ENCODE results near the gene L3MBTL4.

Gene L3MBTL4

DNA sequence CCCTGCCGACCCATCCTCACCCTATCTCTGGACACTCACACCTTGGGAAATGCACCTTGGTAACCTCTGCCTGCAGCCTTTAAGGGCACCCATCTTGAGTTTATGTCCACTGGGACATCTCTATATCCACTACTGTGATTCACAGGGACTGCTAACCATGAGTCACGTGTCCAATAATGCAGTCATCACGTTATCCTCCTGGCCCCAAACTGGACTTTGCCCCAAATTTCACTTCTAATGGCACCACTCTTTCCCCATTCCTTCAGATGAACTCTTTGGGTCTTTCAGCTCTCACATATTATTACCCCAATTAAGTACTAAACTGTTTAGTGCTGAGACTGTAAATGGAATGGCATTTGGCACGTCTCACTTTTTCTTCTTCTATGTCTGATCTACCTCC, 448.2 kb downstream of the L3MBTL4 start:
- Histone ChIP-seq H3K18ac (ENCODE audit: low read length) (no peak overlapping the region), H3K4me3 (ENCODE audit: low read length) (no peak overlapping the region), H3K9ac (ENCODE audit: low read length) (no peak overlapping the region), H2AK5ac (ENCODE audit: low read length) (no peak overlapping the region), H2BK120ac (ENCODE audit: low read depth, low read length) (no peak overlapping the region), H3K23ac (ENCODE audit: low read length) (no peak overlapping the region), H4K5ac (ENCODE audit: low read length) (no peak overlapping the region), H3K4ac (ENCODE audit: low read depth, low read length) (no peak overlapping the region), H2BK5ac (ENCODE audit: low read length) (no peak overlapping the region), H3K36me3 (ENCODE audit: control insufficient read depth, insufficient read depth, low read length) (no peaks in the 10 kb centered on the region), H3K27ac (ENCODE audit: low read depth, low read length) (no peak overlapping the region), H3K4me2 (ENCODE audit: low read length) (no peak overlapping the region), H3K56ac (ENCODE audit: low read length) (no peak overlapping the region), H3K79me2 (ENCODE audit: control insufficient read depth, insufficient read depth, low read length) (no peaks in the 10 kb centered on the region), H3K27me3 (ENCODE audit: insufficient read depth, low read length, poor library complexity) (no peaks in the 10 kb centered on the region), H3K4me1 (ENCODE audit: control insufficient read depth, low read depth, low read length) (peaks cover 2% of the 10 kb centered on the region), H2BK15ac (replicated peaks; ENCODE audit: low read depth) (no peak overlapping the region), H4K8ac (ENCODE audit: low read depth, low read length) (no peak overlapping the region), H3K79me1 (ENCODE audit: low read length) (no peaks in the 10 kb centered on the region)
- DNase-seq, result no peak
- no CpG with 5 or more reads among the region's 4 CpGs for WGBS (ENCODE audit: extremely low coverage, insufficient coverage, low lambda C conversion rate)

DNA sequence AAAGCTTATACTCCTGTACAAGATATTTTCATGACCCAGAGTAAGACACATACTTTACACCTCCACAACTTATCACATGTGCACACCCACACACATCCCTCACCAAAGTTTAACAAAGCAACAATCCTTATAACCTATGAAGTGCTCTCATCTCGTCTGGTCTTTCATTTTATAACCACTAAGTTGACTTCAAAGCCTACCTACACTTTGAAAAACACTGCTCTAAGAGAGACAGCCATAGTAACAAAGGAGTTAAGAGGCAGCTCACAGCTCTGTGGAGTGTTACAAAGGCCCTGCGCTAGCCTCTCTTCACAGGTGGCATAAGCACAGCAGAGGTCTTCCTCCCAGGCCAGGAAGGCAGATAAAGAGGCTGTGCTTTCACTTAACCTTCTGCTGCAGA, 449.7 kb downstream of the L3MBTL4 start:
- Histone ChIP-seq H3K9ac (ENCODE audit: low read length) (no peak overlapping the region), H4K8ac (ENCODE audit: low read depth, low read length) (no peak overlapping the region), H3K4me1 (ENCODE audit: control insufficient read depth, low read depth, low read length) (peaks cover under 1% of the 10 kb centered on the region), H3K79me2 (ENCODE audit: control insufficient read depth, insufficient read depth, low read length) (no peaks in the 10 kb centered on the region), H3K79me1 (ENCODE audit: low read length) (no peaks in the 10 kb centered on the region), H2BK5ac (ENCODE audit: low read length) (no peak overlapping the region), H4K5ac (ENCODE audit: low read length) (no peak overlapping the region), H3K4ac (ENCODE audit: low read depth, low read length) (no peak overlapping the region), H3K56ac (ENCODE audit: low read length) (no peak overlapping the region), H3K4me2 (ENCODE audit: low read length) (no peak overlapping the region), H3K4me3 (ENCODE audit: low read length) (no peak overlapping the region), H3K27me3 (ENCODE audit: insufficient read depth, low read length, poor library complexity) (no peaks in the 10 kb centered on the region), H2BK120ac (ENCODE audit: low read depth, low read length) (no peak overlapping the region), H3K36me3 (ENCODE audit: control insufficient read depth, insufficient read depth, low read length) (no peaks in the 10 kb centered on the region), H3K23ac (ENCODE audit: low read length) (no peak overlapping the region), H3K27ac (ENCODE audit: low read depth, low read length) (no peak overlapping the region), H2BK15ac (replicated peaks; ENCODE audit: low read depth) (no peak overlapping the region), H3K18ac (ENCODE audit: low read length) (no peak overlapping the region), H2AK5ac (ENCODE audit: low read length) (no peak overlapping the region)
- peak; percentile 29 for DNase-seq
- no CpG with 5 or more reads among the region's 2 CpGs for WGBS (ENCODE audit: extremely low coverage, insufficient coverage, low lambda C conversion rate)

DNA sequence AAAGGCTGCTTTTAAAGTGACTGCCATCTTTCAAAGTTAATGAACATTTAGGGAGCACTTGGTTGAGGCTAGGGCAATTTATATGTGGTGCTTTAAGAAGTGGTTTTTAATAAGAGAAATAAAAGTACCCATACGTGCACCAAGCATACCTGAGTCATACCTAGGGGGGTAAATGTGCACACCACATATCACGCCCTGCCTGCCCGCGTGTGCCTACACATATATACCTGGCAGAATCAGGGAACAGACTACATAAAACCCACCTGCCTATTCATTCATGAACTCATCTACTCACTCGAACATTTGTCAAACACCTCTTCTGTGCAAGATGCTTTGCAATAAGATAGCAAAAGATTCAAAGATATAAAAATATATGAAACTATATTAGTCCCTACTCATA, 450.1 kb downstream of the L3MBTL4 start:
- Histone ChIP-seq H3K18ac (ENCODE audit: low read length) (no peak overlapping the region), H3K27ac (ENCODE audit: low read depth, low read length) (no peak overlapping the region), H3K23ac (ENCODE audit: low read length) (no peak overlapping the region), H3K56ac (ENCODE audit: low read length) (no peak overlapping the region), H4K8ac (ENCODE audit: low read depth, low read length) (no peak overlapping the region), H3K27me3 (ENCODE audit: insufficient read depth, low read length, poor library complexity) (no peaks in the 10 kb centered on the region), H3K79me1 (ENCODE audit: low read length) (no peaks in the 10 kb centered on the region), H2BK120ac (ENCODE audit: low read depth, low read length) (no peak overlapping the region), H3K36me3 (ENCODE audit: control insufficient read depth, insufficient read depth, low read length) (no peaks in the 10 kb centered on the region), H3K79me2 (ENCODE audit: control insufficient read depth, insufficient read depth, low read length) (no peaks in the 10 kb centered on the region), H4K5ac (ENCODE audit: low read length) (no peak overlapping the region), H3K9ac (ENCODE audit: low read length) (no peak overlapping the region), H3K4me2 (ENCODE audit: low read length) (no peak overlapping the region), H3K4ac (ENCODE audit: low read depth, low read length) (no peak overlapping the region), H2BK15ac (replicated peaks; ENCODE audit: low read depth) (no peak overlapping the region), H2AK5ac (ENCODE audit: low read length) (no peak overlapping the region), H2BK5ac (ENCODE audit: low read length) (no peak overlapping the region), H3K4me3 (ENCODE audit: low read length) (no peak overlapping the region), H3K4me1 (ENCODE audit: control insufficient read depth, low read depth, low read length) (no peaks in the 10 kb centered on the region)
- WGBS (ENCODE audit: extremely low coverage, insufficient coverage, low lambda C conversion rate), result no CpG with 5 or more reads among the region's 5 CpGs
- DNase-seq, result no peak

DNA sequence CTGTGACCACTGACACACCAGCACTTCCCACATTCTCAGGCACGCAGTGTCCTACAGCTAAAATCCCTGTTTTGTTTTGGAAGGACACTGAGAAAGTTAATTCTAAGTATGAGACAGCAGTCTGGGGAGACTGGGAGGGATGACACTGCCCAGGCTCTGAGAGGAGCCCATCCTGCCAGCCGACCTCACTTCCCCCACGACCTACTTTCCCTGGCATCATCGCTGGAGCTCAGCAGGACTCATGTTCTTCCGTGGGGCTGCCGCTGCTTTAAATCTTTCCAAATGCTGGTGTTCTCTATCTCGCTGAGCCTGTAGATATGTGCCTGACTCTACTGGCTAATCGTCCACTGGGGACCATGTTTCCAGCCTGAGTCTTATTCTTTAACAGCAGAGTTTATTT, 450.6 kb downstream of the L3MBTL4 start:
- Histone ChIP-seq H3K18ac (ENCODE audit: low read length) (no peak overlapping the region), H2BK120ac (ENCODE audit: low read depth, low read length) (no peak overlapping the region), H4K8ac (ENCODE audit: low read depth, low read length) (no peak overlapping the region), H3K23ac (ENCODE audit: low read length) (no peak overlapping the region), H3K79me1 (ENCODE audit: low read length) (no peaks in the 10 kb centered on the region), H3K9ac (ENCODE audit: low read length) (no peak overlapping the region), H3K79me2 (ENCODE audit: control insufficient read depth, insufficient read depth, low read length) (no peaks in the 10 kb centered on the region), H3K4me3 (ENCODE audit: low read length) (no peak overlapping the region), H2BK5ac (ENCODE audit: low read length) (no peak overlapping the region), H4K5ac (ENCODE audit: low read length) (no peak overlapping the region), H3K27me3 (ENCODE audit: insufficient read depth, low read length, poor library complexity) (no peaks in the 10 kb centered on the region), H3K27ac (ENCODE audit: low read depth, low read length) (no peak overlapping the region), H2BK15ac (replicated peaks; ENCODE audit: low read depth) (no peak overlapping the region), H3K4me2 (ENCODE audit: low read length) (no peak overlapping the region), H3K56ac (ENCODE audit: low read length) (no peak overlapping the region), H2AK5ac (ENCODE audit: low read length) (no peak overlapping the region), H3K4me1 (ENCODE audit: control insufficient read depth, low read depth, low read length) (no peaks in the 10 kb centered on the region), H3K4ac (ENCODE audit: low read depth, low read length) (no peak overlapping the region), H3K36me3 (ENCODE audit: control insufficient read depth, insufficient read depth, low read length) (no peaks in the 10 kb centered on the region)
- no peak for DNase-seq
- WGBS (ENCODE audit: extremely low coverage, insufficient coverage, low lambda C conversion rate), result no CpG with 5 or more reads among the region's 8 CpGs

DNA sequence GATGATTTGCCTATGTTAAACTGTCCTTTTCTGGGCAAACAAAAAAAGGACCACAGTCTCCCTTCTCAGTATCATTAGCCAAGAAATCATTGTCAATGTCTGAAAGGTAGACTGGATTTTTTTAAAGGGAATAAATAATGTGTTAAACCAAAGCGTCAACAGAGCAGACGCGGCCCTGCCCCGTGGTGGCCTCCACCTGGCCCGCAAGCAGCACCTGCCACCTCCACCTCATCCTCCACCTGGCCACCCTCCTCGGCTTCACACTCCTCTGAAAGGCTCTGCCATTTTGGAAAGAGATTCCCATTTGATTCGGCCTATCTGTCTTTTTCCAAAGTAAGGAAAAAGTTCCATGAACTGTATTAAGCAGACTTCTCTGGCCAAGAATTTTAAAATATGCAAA, 451.4 kb downstream of the L3MBTL4 start:
- H2BK120ac ChIP-seq (ENCODE audit: low read depth, low read length), result no peak overlapping the region
- H3K9ac ChIP-seq (ENCODE audit: low read length), result no peak overlapping the region
- no peaks in the 10 kb centered on the region for H3K4me1 ChIP-seq (ENCODE audit: control insufficient read depth, low read depth, low read length)
- no peak overlapping the region for H4K8ac ChIP-seq (ENCODE audit: low read depth, low read length)
- no peaks in the 10 kb centered on the region for H3K79me1 ChIP-seq (ENCODE audit: low read length)
- H3K23ac ChIP-seq (ENCODE audit: low read length), result no peak overlapping the region
- no peaks in the 10 kb centered on the region for H3K79me2 ChIP-seq (ENCODE audit: control insufficient read depth, insufficient read depth, low read length)
- no peak overlapping the region for H3K18ac ChIP-seq (ENCODE audit: low read length)
- no peak overlapping the region for H3K4me3 ChIP-seq (ENCODE audit: low read length)
- H3K27ac ChIP-seq (ENCODE audit: low read depth, low read length), result no peak overlapping the region
- no peak overlapping the region for H2BK5ac ChIP-seq (ENCODE audit: low read length)
- no peaks in the 10 kb centered on the region for H3K27me3 ChIP-seq (ENCODE audit: insufficient read depth, low read length, poor library complexity)
- no peak overlapping the region for H3K4me2 ChIP-seq (ENCODE audit: low read length)
- no peak overlapping the region for H2BK15ac ChIP-seq (replicated peaks; ENCODE audit: low read depth)
- no CpG with 5 or more reads among the region's 7 CpGs for WGBS (ENCODE audit: extremely low coverage, insufficient coverage, low lambda C conversion rate)
- no peaks in the 10 kb centered on the region for H3K36me3 ChIP-seq (ENCODE audit: control insufficient read depth, insufficient read depth, low read length)
- H3K56ac ChIP-seq (ENCODE audit: low read length), result no peak overlapping the region
- no peak overlapping the region for H3K4ac ChIP-seq (ENCODE audit: low read depth, low read length)
- no peak overlapping the region for H2AK5ac ChIP-seq (ENCODE audit: low read length)
- no peak overlapping the region for H4K5ac ChIP-seq (ENCODE audit: low read length)
- DNase-seq, result no peak

DNA sequence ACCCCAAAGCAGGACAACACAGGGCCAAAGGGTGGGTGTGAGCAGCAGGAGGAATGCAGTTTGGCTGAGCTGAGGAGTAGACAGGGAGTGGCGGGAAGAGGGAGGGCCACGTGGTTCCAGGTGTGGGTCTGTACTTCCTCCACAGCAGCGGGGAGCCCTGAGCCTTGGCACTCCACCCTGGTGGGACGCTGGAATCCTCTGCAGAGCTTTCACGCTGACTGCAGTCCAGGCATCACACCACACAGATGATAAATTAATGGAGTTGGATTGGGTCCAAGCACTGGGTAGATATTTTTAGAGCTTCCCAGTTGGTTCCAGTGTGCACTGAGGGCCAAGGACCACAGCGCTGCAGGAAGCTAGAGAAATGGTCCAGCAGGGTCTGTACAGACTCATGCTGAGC, 452.3 kb downstream of the L3MBTL4 start:
- H2BK120ac ChIP-seq (ENCODE audit: low read depth, low read length), result no peak overlapping the region
- H3K4me3 ChIP-seq (ENCODE audit: low read length), result no peak overlapping the region
- H3K4me2 ChIP-seq (ENCODE audit: low read length), result no peak overlapping the region
- no peak overlapping the region for H2AK5ac ChIP-seq (ENCODE audit: low read length)
- H3K4me1 ChIP-seq (ENCODE audit: control insufficient read depth, low read depth, low read length), result no peaks in the 10 kb centered on the region
- H3K9ac ChIP-seq (ENCODE audit: low read length), result no peak overlapping the region
- no peak overlapping the region for H4K5ac ChIP-seq (ENCODE audit: low read length)
- no peaks in the 10 kb centered on the region for H3K36me3 ChIP-seq (ENCODE audit: control insufficient read depth, insufficient read depth, low read length)
- no peaks in the 10 kb centered on the region for H3K79me1 ChIP-seq (ENCODE audit: low read length)
- no peak overlapping the region for H3K56ac ChIP-seq (ENCODE audit: low read length)
- DNase-seq, result no peak
- H3K4ac ChIP-seq (ENCODE audit: low read depth, low read length), result no peak overlapping the region
- WGBS (ENCODE audit: extremely low coverage, insufficient coverage, low lambda C conversion rate), result no CpG with 5 or more reads among the region's 6 CpGs
- no peak overlapping the region for H3K27ac ChIP-seq (ENCODE audit: low read depth, low read length)
- no peak overlapping the region for H3K18ac ChIP-seq (ENCODE audit: low read length)
- H3K79me2 ChIP-seq (ENCODE audit: control insufficient read depth, insufficient read depth, low read length), result no peaks in the 10 kb centered on the region
- H4K8ac ChIP-seq (ENCODE audit: low read depth, low read length), result no peak overlapping the region
- no peaks in the 10 kb centered on the region for H3K27me3 ChIP-seq (ENCODE audit: insufficient read depth, low read length, poor library complexity)
- H3K23ac ChIP-seq (ENCODE audit: low read length), result no peak overlapping the region
- H2BK5ac ChIP-seq (ENCODE audit: low read length), result no peak overlapping the region
- no peak overlapping the region for H2BK15ac ChIP-seq (replicated peaks; ENCODE audit: low read depth)

Measured in mesendoderm (in vitro differentiated cells).